Activated CD8-positive, alpha-beta memory T cell treated with anti-CD3 and anti-CD28 coated beads for 36 hours (primary cell): ENCODE measurements around the gene S100A16. TPM values are rescaled to one million over a fixed set of nuclear protein-coding genes. Genes with fewer than 3 reads are reported as not detected.
"Not testable (repeated sequence)": the region's sequence is repeated elsewhere in the genome, so short reads cannot be mapped to it uniquely, and the experiment has no call there.

Experiments used
- CTCF ChIA-PET: fragments of 350-600 bp; sonication (Branson Sonifier 250); formaldehyde crosslinking; loops from one replicate; lab custom pipeline; 2021; ENCODE audit warnings: antibody characterized with exemption; lab: Charles Lee
- POLR2A ChIA-PET: fragments of 350-600 bp; sonication (Branson Sonifier 250); formaldehyde crosslinking; loops from one replicate; lab custom pipeline; 2021; ENCODE audit warnings: antibody characterized with exemption; lab: Charles Lee
- total RNA-seq, 2 experiments: library from RNA; stranded (reverse); gene quantifications; one replicate each; pipeline ENCODE4 v1.2.3, GENCODE V29; 2021

The S100A16 gene
- total RNA-seq, 2 experiments from 2014 or later, result not detected

DNA sequence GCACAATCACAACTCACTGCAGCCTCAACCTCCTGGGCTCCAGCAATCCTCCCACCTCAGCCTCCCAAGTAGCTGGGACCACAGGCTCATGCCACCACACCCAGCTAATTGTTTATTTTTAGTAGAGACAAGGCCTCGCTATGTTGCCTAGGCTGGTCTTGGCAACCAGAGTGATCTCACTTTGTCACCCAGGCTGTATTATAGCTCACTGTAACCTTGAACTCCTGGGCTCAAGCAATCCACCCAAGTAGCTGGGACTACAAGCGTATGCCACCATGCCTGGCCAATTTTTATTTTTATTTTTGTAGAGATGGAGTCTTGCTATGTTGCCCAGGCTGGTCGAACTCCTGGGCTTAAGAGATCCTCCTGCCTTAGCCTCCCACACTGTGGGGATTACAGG is 50.9 kb downstream of the S100A16 start:
- CTCF ChIA-PET, result interaction anchor here (1.0 kb wide), 1 partner anchor 10 kb away, joined by 3 read pairs; no protein-coding TSS in a partner anchor
- POLR2A ChIA-PET, result not testable (repeated sequence)

- POLR2A ChIA-PET, result no interaction called here
- CTCF ChIA-PET, result interaction anchor here (1.0 kb wide), 1 partner anchor 11 kb away, joined by 3 read pairs; no protein-coding TSS in a partner anchor
Observed at GRCh38 chr1:153561466-153561985, 51.4 kb downstream of the S100A16 start.

DNA sequence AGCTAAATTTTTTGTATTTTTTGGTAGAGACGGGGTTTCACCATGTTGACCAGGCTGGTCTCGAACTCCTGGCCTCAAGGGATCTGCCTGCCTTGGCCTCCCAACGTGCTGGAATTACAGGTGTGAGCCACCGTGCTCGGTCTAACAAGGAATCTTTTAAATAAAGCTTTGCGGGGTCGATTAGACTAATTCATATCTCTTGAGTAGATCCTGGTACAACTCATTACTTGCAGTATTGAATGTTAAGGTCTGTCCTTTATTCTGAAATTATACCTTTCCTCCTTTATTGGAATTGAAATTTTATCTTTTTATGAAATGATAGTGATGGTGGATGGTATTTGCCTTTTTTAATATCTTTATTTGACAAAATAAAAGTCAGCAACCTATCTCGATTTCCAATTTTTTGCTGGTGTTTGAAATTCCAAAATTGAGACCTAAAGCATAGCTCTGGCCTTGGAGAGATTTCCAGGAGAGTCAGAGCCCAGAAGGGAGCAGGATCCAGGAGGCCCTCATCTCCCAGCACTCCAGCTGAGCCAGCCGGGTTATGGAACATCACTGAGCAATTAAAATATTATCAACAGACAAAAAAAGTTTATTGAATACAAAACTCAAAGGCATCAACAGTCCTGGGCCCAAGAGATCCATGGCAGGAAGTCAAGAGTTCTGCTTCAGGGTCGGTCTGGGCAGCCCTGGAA is 52.0 kb downstream of the S100A16 start:
- ChIA-PET CTCF (no interaction called here), POLR2A (no interaction called here)

GRCh38 chr1:153560241-153560640 is 52.7 kb downstream of the S100A16 start:
- POLR2A ChIA-PET, result no interaction called here
- CTCF ChIA-PET, result no interaction called here

- ChIA-PET CTCF (interaction anchor here (1.8 kb wide), 1 partner anchor 14 kb away, joined by 4 read pairs; no protein-coding TSS in a partner anchor), POLR2A (interaction anchor here (0.6 kb wide), 1 partner anchor 10 kb away, joined by 3 read pairs; no protein-coding TSS in a partner anchor)
Observed at GRCh38 chr1:153557877-153558276, 55.1 kb downstream of the S100A16 start.

Other genes starting within 250 kb of the S100A16 start
- gene S100A12, start 237.5 kb downstream of the S100A16 start, total RNA-seq, result not detected
- gene S100A8, start 222.1 kb downstream of the S100A16 start, total RNA-seq, result not detected
- not detected for gene S100A7A, start 196.6 kb downstream of the S100A16 start, total RNA-seq
- gene S100A7, start 152.5 kb downstream of the S100A16 start, total RNA-seq, result not detected
- gene S100A6, start 77.1 kb downstream of the S100A16 start, total RNA-seq, result 100 to 1,000 TPM; 203 to 213 TPM
- 1 to 10 TPM; 1.1 to 1.2 TPM for gene S100A5, start 72.2 kb downstream of the S100A16 start, total RNA-seq
- 100 to 1,000 TPM; 125 TPM for gene S100A4, start 67.3 kb downstream of the S100A16 start, total RNA-seq
- not detected for gene S100A3, start 63.9 kb downstream of the S100A16 start, total RNA-seq
- 1 to 10 TPM; 1.2 to 1.6 TPM for gene S100A2, start 47.3 kb downstream of the S100A16 start, total RNA-seq
- gene S100A14, start 3.2 kb upstream of the S100A16 start, total RNA-seq, result not detected
- 1 to 10 TPM; 5.1 to 6.9 TPM for gene S100A13, start 14.4 kb upstream of the S100A16 start, total RNA-seq
- gene S100A1, start 15.3 kb upstream of the S100A16 start, total RNA-seq, result not detected
- 10 to 100 TPM; 90.4 to 93.0 TPM for gene CHTOP, start 20.9 kb upstream of the S100A16 start, total RNA-seq
- gene SNAPIN, start 45.6 kb upstream of the S100A16 start, total RNA-seq, result 10 to 100 TPM; 34.3 to 34.4 TPM
- gene ILF2, start 57.9 kb upstream of the S100A16 start, total RNA-seq, result 100 to 1,000 TPM; 372 to 384 TPM
- not detected for gene NPR1, start 65.6 kb upstream of the S100A16 start, total RNA-seq
- 10 to 100 TPM; 54.9 to 55.3 TPM for gene INTS3, start 114.9 kb upstream of the S100A16 start, total RNA-seq
- gene SLC27A3, start 162.3 kb upstream of the S100A16 start, total RNA-seq, result 10 to 100 TPM; 11.2 to 12.1 TPM